Left colon (tissue), 2 donors: Measurements from ENCODE around the gene TTYH1. TPM values are rescaled to one million over a fixed set of nuclear protein-coding genes. Genes with fewer than 3 reads are reported as not detected.
"Not testable (repeated sequence)": the region's sequence is repeated elsewhere in the genome, so short reads cannot be mapped to it uniquely, and the experiment has no call there.

ENCODE experiments used
- ATAC-seq: fragments of 200-7000 bp; cut with Tn5 transposase; one replicate; pipeline ENCODE4 v1.9.1; 2020; ENCODE audit warnings: mild to moderate bottlenecking, moderate library complexity
- DNase-seq, 2 donors: peaks; one replicate each; pipeline ENCODE4 v3.0.0-alpha.2; 2020
- intact Hi-C, 2 donors: fragments of 100-400 bp; cut with DNase I in 1 of 2; cut with micrococcal nuclease in 1 of 2; formaldehyde crosslinking; loops; one replicate each; pipeline versions ENCODE4 v1.11.2 to v1.14.0; 2022; cut with DNase I, micrococcal nuclease
- long read RNA-seq: library from polyadenylated mRNA; unstranded; transcript quantifications from one replicate; pipeline ENCODE4 v2.0.0, GENCODE V29; 2021
- total RNA-seq, 2 donors: library from RNA; stranded (reverse); fragmentation: NEBNext Ultra II Directional; extraction: Animal tissue kit (Norgen Biotek cat#: 25700); gene quantifications; one replicate each; pipeline ENCODE4 v1.2.1, GENCODE V29; 2021
- donor health status: DM: no; HTN: no; CAD: no.
- donor health status: DM: yes; HTN: yes; CAD: no.

The TTYH1 gene
- total RNA-seq = 1 to 10 TPM in 1 of 2 donors, not detected in 1; 1.1 TPM
- long read RNA-seq, partial matches to known transcripts = 1 of 2 reads
- long read RNA-seq, other reads (novel, unspliced or antisense) = 1 of 2 reads

- ATAC-seq (no peak), DNase-seq (no peak)
- intact Hi-C loops = no loop called here
These were observed at the start of gene TTYH1 for GRCh38 chr19:54415208-54415900. TTYH1 (plus strand) TSS chr19:54415464; CDS start chr19:54415553, 89 bp downstream.

GRCh38 chr19:54365798-54366197 is 49.5 kb upstream of the TTYH1 start:
- DNase-seq, intact Hi-C loops, ATAC-seq: not testable (repeated sequence)

- DNase-seq (no peak), ATAC-seq (no peak)
- intact Hi-C loops = no loop called here
These were observed 48.5 kb upstream of the TTYH1 start for GRCh38 chr19:54366811-54367210.

GRCh38 chr19:54369082-54369687 is 46.1 kb upstream of the TTYH1 start:
- DNase-seq = no peak
- intact Hi-C loops = no loop called here
- ATAC-seq = no peak

- DNase-seq, intact Hi-C loops: not testable (repeated sequence)
These were observed 45.4 kb upstream of the TTYH1 start for GRCh38 chr19:54369688-54370433.

GRCh38 chr19:54370434-54370796 is 44.8 kb upstream of the TTYH1 start:
- ATAC-seq, intact Hi-C loops: not testable (repeated sequence)
- peak in 1 of 2 donors; percentile 38 for DNase-seq

More at GRCh38 chr19:54369688-54370433, 45.4 kb upstream of the TTYH1 start:
- ATAC-seq = not testable (repeated sequence)

- intact Hi-C loops, DNase-seq, ATAC-seq: not testable (repeated sequence)
These were observed 43.8 kb upstream of the TTYH1 start for GRCh38 chr19:54371453-54371852.

- DNase-seq (no peak), ATAC-seq (no peak)
- intact Hi-C loops = no loop called here
These were observed 41.3 kb upstream of the TTYH1 start for GRCh38 chr19:54373781-54374631.

GRCh38 chr19:54375181-54375938 is 39.9 kb upstream of the TTYH1 start:
- DNase-seq = peak in 1 of 2 donors; percentile 27
- intact Hi-C loops, ATAC-seq: not testable (repeated sequence)

GRCh38 chr19:54376610-54377285 is 38.5 kb upstream of the TTYH1 start:
- DNase-seq = no peak
- intact Hi-C loops = no loop called here
- no peak for ATAC-seq

GRCh38 chr19:54379187-54379678 is 36.0 kb upstream of the TTYH1 start:
- intact Hi-C loops = no loop called here
- DNase-seq (no peak), ATAC-seq (no peak)

GRCh38 chr19:54380897-54381296 is 34.4 kb upstream of the TTYH1 start:
- ATAC-seq (no peak), DNase-seq (no peak)
- intact Hi-C loops = no loop called here

- intact Hi-C loops, ATAC-seq, DNase-seq: not testable (repeated sequence)
These were observed 33.2 kb upstream of the TTYH1 start for GRCh38 chr19:54382041-54382440.

GRCh38 chr19:54383330-54383729 is 31.9 kb upstream of the TTYH1 start:
- DNase-seq (no peak), ATAC-seq (no peak)
- intact Hi-C loops = no loop called here

- DNase-seq (peak in 1 of 2 donors; percentile 38), ATAC-seq (no peak)
- intact Hi-C loops = no loop called here
These were observed 27.1 kb upstream of the TTYH1 start for GRCh38 chr19:54387991-54388801.

GRCh38 chr19:54388802-54389139 is 26.5 kb upstream of the TTYH1 start:
- intact Hi-C loops = no loop called here
- no peak for DNase-seq
- ATAC-seq = no peak

- intact Hi-C loops = no loop called here
- no peak for DNase-seq
- no peak for ATAC-seq
These were observed 25.7 kb upstream of the TTYH1 start for GRCh38 chr19:54389553-54389952.
